ENCODE data around the gene CCDC93. TPM values are rescaled to one million over a fixed set of nuclear protein-coding genes. Genes with fewer than 3 reads are reported as not detected.

The CCDC93 gene
- total RNA-seq, 5 donors from 2014 or later (not counting 1 experiment from before 2014, with no cell fraction given) = 47.8 to 55.3 (median 50.5) TPM

GRCh38 chr2:117973498-117974082 lies 40.3 kb downstream of the CCDC93 start:
- peaks cover 75% of the 10 kb centered on the region for H3K36me3 Mint-ChIP-seq
- ATAC-seq (replicated peaks in 1 of 4) = no peak
- H3K4me1 ChIP-seq (ENCODE audit: control insufficient read depth in 1 of 2, extremely low read depth in 1 of 2, insufficient read depth in 2 of 2, low read length in 2 of 2) = no peaks in the 10 kb centered on the region

DNA sequence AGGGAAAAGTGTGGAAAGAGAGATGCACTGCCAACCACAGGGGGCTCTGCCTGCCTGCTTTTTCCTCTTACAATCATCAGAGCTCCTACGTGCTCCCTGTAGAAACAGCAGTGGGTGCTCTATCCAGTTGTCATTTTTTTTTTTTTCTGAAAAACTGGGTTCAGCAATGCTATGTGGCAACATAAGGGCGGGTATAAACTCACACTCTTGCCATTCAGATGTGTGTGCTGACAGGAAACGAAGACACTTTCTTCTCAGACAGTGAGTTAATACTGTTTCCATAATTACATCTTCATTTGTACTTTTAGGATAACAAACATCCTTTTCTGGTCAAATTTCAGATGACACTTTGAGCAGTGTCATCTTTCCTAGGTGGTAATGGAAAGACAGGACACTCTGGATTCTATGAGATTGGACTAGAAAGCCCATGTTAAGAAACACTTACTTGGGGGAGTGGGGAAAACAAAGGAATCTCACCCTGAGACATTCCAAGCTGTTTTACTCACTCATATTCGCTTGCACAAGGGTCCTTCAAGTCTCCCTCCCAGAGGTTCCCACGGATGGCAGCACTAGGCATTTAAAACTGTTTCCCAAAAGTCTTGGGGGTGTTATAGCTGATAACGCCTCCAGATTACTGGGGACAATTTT lies 41.3 kb downstream of the CCDC93 start:
- Histone ChIP-seq H3K27me3 (replicated peaks in 1 of 2; ENCODE audit: control insufficient read depth in 2 of 2, extremely low read depth in 1 of 2, insufficient read depth in 2 of 2, low read length in 1 of 2) (no peaks in the 10 kb centered on the region), H3K9me3 (no peaks in the 10 kb centered on the region), H3K36me3 (ENCODE audit: control insufficient read depth in 2 of 2, extremely low read depth in 1 of 2, insufficient read depth in 1 of 2, low read length in 1 of 2) (peaks cover 23 to 80% of the 10 kb centered on the region in 2 donors), H3K27ac (ENCODE audit: low read length) (no peak overlapping the region), H3K4me1 (ENCODE audit: control insufficient read depth in 1 of 2, extremely low read depth in 1 of 2, insufficient read depth in 2 of 2, low read length in 2 of 2) (no peaks in the 10 kb centered on the region), H3K4me3 (ENCODE audit: control insufficient read depth in 1 of 2, extremely low read depth in 1 of 2, low read length in 1 of 2) (no peak overlapping the region)
- Mint-ChIP-seq H3K27me3 (no peaks in the 10 kb centered on the region), H3K27ac (no peak overlapping the region), H3K9me3 (no peaks in the 10 kb centered on the region), H3K4me1 (no peaks in the 10 kb centered on the region), H3K36me3 (peaks cover 73% of the 10 kb centered on the region), H3K4me3 (no peak overlapping the region)
- ChIA-PET CTCF (interaction anchor here in 1 of 2 donors (0.6 kb wide), 1 partner anchor 41 kb away, joined by 3 read pairs; no protein-coding TSS in a partner anchor), POLR2A (no interaction called here)
- no peak for ATAC-seq (replicated peaks in 1 of 4)
- 93% methylated on average over 3 of the region's 6 CpGs for WGBS (ENCODE audit: insufficient coverage)
- no peak for DNase-seq

More at GRCh38 chr2:117973498-117974082, 40.3 kb downstream of the CCDC93 start:
- H3K4me1 Mint-ChIP-seq = no peaks in the 10 kb centered on the region
- H3K9me3 Mint-ChIP-seq = no peaks in the 10 kb centered on the region
- CTCF ChIA-PET = interaction anchor here in 1 of 2 donors (0.6 kb wide), 1 partner anchor 42 kb away, joined by 3 read pairs; no protein-coding TSS in a partner anchor
- no peaks in the 10 kb centered on the region for H3K27me3 ChIP-seq (replicated peaks in 1 of 2; ENCODE audit: control insufficient read depth in 2 of 2, extremely low read depth in 1 of 2, insufficient read depth in 2 of 2, low read length in 1 of 2)
- H3K27ac ChIP-seq (ENCODE audit: low read length) = no peak overlapping the region
- WGBS (ENCODE audit: insufficient coverage) = 97% methylated on average over 4 of the region's 9 CpGs
- peaks cover 18 to 78% of the 10 kb centered on the region in 2 donors for H3K36me3 ChIP-seq (ENCODE audit: control insufficient read depth in 2 of 2, extremely low read depth in 1 of 2, insufficient read depth in 1 of 2, low read length in 1 of 2)
- POLR2A ChIA-PET = no interaction called here
- H3K27ac Mint-ChIP-seq = no peak overlapping the region
- no peaks in the 10 kb centered on the region for H3K27me3 Mint-ChIP-seq
- no peak for DNase-seq
- no peak overlapping the region for H3K4me3 ChIP-seq (ENCODE audit: control insufficient read depth in 1 of 2, extremely low read depth in 1 of 2, low read length in 1 of 2)
- no peak overlapping the region for H3K4me3 Mint-ChIP-seq
- no peaks in the 10 kb centered on the region for H3K9me3 ChIP-seq

GRCh38 chr2:117968722-117969121 lies 45.1 kb downstream of the CCDC93 start:
- Mint-ChIP-seq H3K27me3 (no peaks in the 10 kb centered on the region), H3K4me3 (no peak overlapping the region), H3K27ac (peak overlapping the region in 1 of 2 donors; percentile 17), H3K36me3 (peaks cover 55% of the 10 kb centered on the region), H3K9me3 (no peaks in the 10 kb centered on the region), H3K4me1 (no peaks in the 10 kb centered on the region)
- no peak overlapping the region for H3K4me3 ChIP-seq (ENCODE audit: control insufficient read depth in 1 of 2, extremely low read depth in 1 of 2, low read length in 1 of 2)
- ChIA-PET POLR2A (no interaction called here), CTCF (interaction anchor here in 1 of 2 donors (1.5 kb wide), 1 partner anchor 34 kb away, joined by 6 read pairs; no protein-coding TSS in a partner anchor)
- H3K27me3 ChIP-seq (replicated peaks in 1 of 2; ENCODE audit: control insufficient read depth in 2 of 2, extremely low read depth in 1 of 2, insufficient read depth in 2 of 2, low read length in 1 of 2) = no peaks in the 10 kb centered on the region
- H3K27ac ChIP-seq (ENCODE audit: low read length) = no peak overlapping the region
- no peak for DNase-seq
- no CpG with 5 or more reads among the region's 2 CpGs for WGBS (ENCODE audit: insufficient coverage)
- H3K9me3 ChIP-seq = no peaks in the 10 kb centered on the region
- no peak for ATAC-seq (replicated peaks in 1 of 4)
- peaks cover 15 to 66% of the 10 kb centered on the region in 2 donors for H3K36me3 ChIP-seq (ENCODE audit: control insufficient read depth in 2 of 2, extremely low read depth in 1 of 2, insufficient read depth in 1 of 2, low read length in 1 of 2)
- H3K4me1 ChIP-seq (ENCODE audit: control insufficient read depth in 1 of 2, extremely low read depth in 1 of 2, insufficient read depth in 2 of 2, low read length in 2 of 2) = no peaks in the 10 kb centered on the region

DNA sequence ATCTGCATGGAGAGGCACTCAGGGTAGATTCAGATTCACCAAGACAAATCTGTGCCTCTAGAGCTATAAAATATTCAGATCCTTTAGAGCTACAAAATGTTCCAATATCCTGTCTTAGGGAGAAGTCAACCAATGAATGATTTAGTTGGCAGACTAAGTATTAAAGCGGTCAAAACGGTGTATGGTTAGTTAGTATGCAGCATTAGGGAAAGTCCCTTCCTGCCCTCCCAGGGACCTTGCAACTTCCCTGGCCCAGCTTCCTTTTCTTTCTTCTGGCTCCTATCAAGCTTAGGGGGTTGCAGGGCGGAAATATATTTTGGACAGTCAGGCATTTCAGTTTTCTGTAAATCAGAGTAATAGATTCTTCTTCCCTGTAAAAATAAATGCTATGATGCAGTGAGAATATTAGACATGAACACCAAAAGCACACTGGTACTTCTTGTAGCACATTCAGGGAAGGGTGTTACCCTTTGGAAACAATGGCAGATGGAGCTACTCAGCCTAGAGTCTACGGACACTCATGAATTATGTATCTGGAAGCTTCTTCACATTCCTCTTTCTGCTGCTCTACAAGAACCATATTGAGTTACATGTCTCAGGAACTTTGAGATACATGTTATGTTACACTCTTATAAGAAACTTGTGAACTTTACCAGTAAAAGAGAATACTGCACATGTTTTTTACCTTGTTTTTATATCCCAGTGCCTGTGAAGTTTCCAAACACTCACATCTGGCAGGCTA lies 45.7 kb downstream of the CCDC93 start:
- no CpG with 5 or more reads among the region's 4 CpGs for WGBS (ENCODE audit: insufficient coverage)
- Mint-ChIP-seq H3K27ac (no peak overlapping the region), H3K4me1 (peaks cover 0 to 4% (median 0%) of the 10 kb centered on the region in 3 donors), H3K36me3 (peaks cover 55% of the 10 kb centered on the region), H3K27me3 (no peaks in the 10 kb centered on the region), H3K4me3 (no peak overlapping the region), H3K9me3 (no peaks in the 10 kb centered on the region)
- H3K4me3 ChIP-seq (ENCODE audit: control insufficient read depth in 1 of 2, extremely low read depth in 1 of 2, low read length in 1 of 2) = no peak overlapping the region
- H3K27me3 ChIP-seq (replicated peaks in 1 of 2; ENCODE audit: control insufficient read depth in 2 of 2, extremely low read depth in 1 of 2, insufficient read depth in 2 of 2, low read length in 1 of 2) = no peaks in the 10 kb centered on the region
- no peak for ATAC-seq (replicated peaks in 1 of 4)
- H3K27ac ChIP-seq (ENCODE audit: low read length) = no peak overlapping the region
- ChIA-PET CTCF (interaction anchor here in 1 of 2 donors (1.5 kb wide), 1 partner anchor 35 kb away, joined by 6 read pairs; no protein-coding TSS in a partner anchor), POLR2A (no interaction called here)
- no peak for DNase-seq
- no peaks in the 10 kb centered on the region for H3K9me3 ChIP-seq
- peaks cover 15 to 61% of the 10 kb centered on the region in 2 donors for H3K36me3 ChIP-seq (ENCODE audit: control insufficient read depth in 2 of 2, extremely low read depth in 1 of 2, insufficient read depth in 1 of 2, low read length in 1 of 2)
- H3K4me1 ChIP-seq (ENCODE audit: control insufficient read depth in 1 of 2, extremely low read depth in 1 of 2, insufficient read depth in 2 of 2, low read length in 2 of 2) = no peaks in the 10 kb centered on the region

GRCh38 chr2:117963446-117963845 lies 50.4 kb downstream of the CCDC93 start:
- Mint-ChIP-seq H3K27ac (no peak overlapping the region), H3K36me3 (peaks cover 54% of the 10 kb centered on the region), H3K4me1 (peaks cover 0 to 7% (median 0%) of the 10 kb centered on the region in 3 donors), H3K9me3 (no peaks in the 10 kb centered on the region), H3K4me3 (no peak overlapping the region), H3K27me3 (no peaks in the 10 kb centered on the region)
- Histone ChIP-seq H3K9me3 (no peaks in the 10 kb centered on the region), H3K27ac (ENCODE audit: low read length) (no peak overlapping the region), H3K4me3 (ENCODE audit: control insufficient read depth in 1 of 2, extremely low read depth in 1 of 2, low read length in 1 of 2) (no peak overlapping the region), H3K4me1 (ENCODE audit: control insufficient read depth in 1 of 2, extremely low read depth in 1 of 2, insufficient read depth in 2 of 2, low read length in 2 of 2) (no peaks in the 10 kb centered on the region), H3K27me3 (replicated peaks in 1 of 2; ENCODE audit: control insufficient read depth in 2 of 2, extremely low read depth in 1 of 2, insufficient read depth in 2 of 2, low read length in 1 of 2) (no peaks in the 10 kb centered on the region), H3K36me3 (ENCODE audit: control insufficient read depth in 2 of 2, extremely low read depth in 1 of 2, insufficient read depth in 1 of 2, low read length in 1 of 2) (peaks cover 8 to 52% of the 10 kb centered on the region in 2 donors)
- ChIA-PET POLR2A (no interaction called here), CTCF (interaction anchor here in 1 of 2 donors (2.4 kb wide), 1 partner anchor 40 kb away, joined by 9 read pairs; no protein-coding TSS in a partner anchor)
- DNase-seq (no peak), ATAC-seq (replicated peaks in 1 of 4) (no peak)
- WGBS (ENCODE audit: insufficient coverage) = no CpG with 5 or more reads among the region's 1 CpG

GRCh38 chr2:117961201-117961600 lies 52.7 kb downstream of the CCDC93 start:
- no peaks in the 10 kb centered on the region for H3K9me3 Mint-ChIP-seq
- no peak for ATAC-seq (replicated peaks in 1 of 4)
- WGBS (ENCODE audit: insufficient coverage) = 100% methylated on average over 1 of the region's 3 CpGs
- CTCF ChIA-PET = interaction anchor here in 1 of 2 donors (0.6 to 2.4 kb wide), 3 partner anchors 30 to 113 kb away, joined by 3 to 9 read pairs (median 4); no protein-coding TSS in a partner anchor
- H3K4me1 ChIP-seq (ENCODE audit: control insufficient read depth in 1 of 2, extremely low read depth in 1 of 2, insufficient read depth in 2 of 2, low read length in 2 of 2) = no peaks in the 10 kb centered on the region
- DNase-seq = no peak
- no peak overlapping the region for H3K4me3 Mint-ChIP-seq
- H3K36me3 Mint-ChIP-seq = peaks cover 73% of the 10 kb centered on the region
- peaks cover 0 to 7% (median 0%) of the 10 kb centered on the region in 3 donors for H3K4me1 Mint-ChIP-seq
- POLR2A ChIA-PET = no interaction called here
- no peak overlapping the region for H3K4me3 ChIP-seq (ENCODE audit: control insufficient read depth in 1 of 2, extremely low read depth in 1 of 2, low read length in 1 of 2)
- peaks cover 3 to 51% of the 10 kb centered on the region in 2 donors for H3K36me3 ChIP-seq (ENCODE audit: control insufficient read depth in 2 of 2, extremely low read depth in 1 of 2, insufficient read depth in 1 of 2, low read length in 1 of 2)
- no peaks in the 10 kb centered on the region for H3K9me3 ChIP-seq
- no peaks in the 10 kb centered on the region for H3K27me3 ChIP-seq (replicated peaks in 1 of 2; ENCODE audit: control insufficient read depth in 2 of 2, extremely low read depth in 1 of 2, insufficient read depth in 2 of 2, low read length in 1 of 2)
- H3K27ac ChIP-seq (ENCODE audit: low read length) = no peak overlapping the region
- no peaks in the 10 kb centered on the region for H3K27me3 Mint-ChIP-seq
- H3K27ac Mint-ChIP-seq = no peak overlapping the region

All from T-cell (primary cell).